A673 (cell line): Measurements from ENCODE around the gene CHP2.

Experiments
- CTCF ChIP-seq: fragments of 300-800, 200-600 bp; sonication (generic); conservative IDR thresholded peaks from 2 replicates; pipeline ENCODE4 v1.5.1; 2017; ENCODE audit warnings: low read depth, mild to moderate bottlenecking, antibody characterized with exemption, low read length, moderate library complexity, mixed read lengths
- EZH2 ChIP-seq: fragments of 200-600 bp; sonication (generic); IDR thresholded peaks from 2 replicates; pipeline ENCODE4 v1.6.1; 2017; ENCODE audit warnings: borderline replicate concordance, low read depth, mild to moderate bottlenecking, mixed read lengths, antibody characterized with exemption, low read length; ENCODE audit not compliant: poor library complexity, severe bottlenecking

- no peak for TF ChIP-seq CTCF
- no peak for TF ChIP-seq EZH2
Measured at GRCh38 chr16:23710008-23710407, 44.8 kb upstream of the CHP2 start.
